Thymus (tissue), 11 donors: ENCODE measurements around the gene ATXN1. TPM values are rescaled to one million over a fixed set of nuclear protein-coding genes. Genes with fewer than 3 reads are reported as not detected.

ENCODE experiments used
- DNase-seq, 9 donors: peaks; one replicate each; pipeline ENCODE4 v3.0.0-alpha.2; 2013; ENCODE audit warnings: low spot score in 9 of 9, low read depth in 6 of 9, missing footprints in 1 of 9
- H3K27ac ChIP-seq, 2 donors: one replicate each; pipeline ENCODE4 v1.5.1; 2013; ENCODE audit warnings: control low read depth in 1 of 2, low read depth in 1 of 2, low read length in 1 of 2, mild to moderate bottlenecking in 1 of 2, moderate library complexity in 1 of 2
- H3K27me3 ChIP-seq, 2 donors: one replicate each; pipeline ENCODE4 v1.5.1; 2013; ENCODE audit warnings: low read length in 1 of 2; ENCODE audit not compliant: control insufficient read depth in 2 of 2, insufficient read depth in 1 of 2
- H3K36me3 ChIP-seq, 2 donors: one replicate each; pipeline ENCODE4 v1.5.1; 2013; ENCODE audit warnings: low read length in 1 of 2, mild to moderate bottlenecking in 1 of 2, moderate library complexity in 1 of 2; ENCODE audit not compliant: control insufficient read depth in 2 of 2, insufficient read depth in 2 of 2
- H3K4me1 ChIP-seq, 2 donors: one replicate each; pipeline ENCODE4 v1.5.1; 2013; ENCODE audit warnings: low read length in 2 of 2; ENCODE audit not compliant: control insufficient read depth in 2 of 2, insufficient read depth in 2 of 2
- H3K4me3 ChIP-seq, 2 donors: one replicate each; pipeline ENCODE4 v1.5.1; 2013; ENCODE audit warnings: low read length in 2 of 2, control low read depth in 1 of 2, mild to moderate bottlenecking in 1 of 2
- H3K9me3 ChIP-seq, 2 donors: one replicate each; pipeline ENCODE4 v1.5.1; 2013; ENCODE audit warnings: low read length in 1 of 2, mild to moderate bottlenecking in 1 of 2; ENCODE audit not compliant: control insufficient read depth in 2 of 2, insufficient read depth in 1 of 2
- WGBS: extraction: QIAGEN DNeasy Blood & Tissue Kit; methylation state at CpG from one replicate; pipeline ENCODE4 v1.1.7; 2013; 5-methylcytosine and 5-hydroxymethylcytosine counted together
- polyA plus RNA-seq: library from polyadenylated mRNA; stranded (reverse); fragments of 200-250 nt; gene quantifications from one replicate; pipeline ENCODE4 v1.2.3, GENCODE V29; 2013
- total RNA-seq: library from RNA; stranded (reverse); fragments of 120-200 nt; gene quantifications from one replicate; pipeline ENCODE4 v1.2.4, GENCODE V29; 2013
- donor health status: healthy.

Gene ATXN1
- total and polyA plus RNA-seq, 2 donors: 6.8 to 7.1 TPM

GRCh38 chr6:16669227-16669626 lies 92.0 kb downstream of the ATXN1 start:
- Histone ChIP-seq H3K27me3 (no peaks in the 10 kb centered on the region), H3K4me3 (no peak overlapping the region), H3K36me3 (no peaks in the 10 kb centered on the region), H3K9me3 (no peaks in the 10 kb centered on the region), H3K27ac (no peak overlapping the region), H3K4me1 (peaks cover 4 to 6% of the 10 kb centered on the region in 2 donors)
- WGBS: 35% methylated on average over 3 of the region's 3 CpGs
- peak in 4 of 9 donors; percentile 23 to 63 (median 30) for DNase-seq

- no peaks in the 10 kb centered on the region for H3K27me3 ChIP-seq
- DNase-seq: no peak
- no peaks in the 10 kb centered on the region for H3K36me3 ChIP-seq
- H3K9me3 ChIP-seq: no peaks in the 10 kb centered on the region
- H3K4me3 ChIP-seq: no peak overlapping the region
- 97% methylated on average over 4 of the region's 4 CpGs for WGBS
- H3K4me1 ChIP-seq: peaks cover 4 to 6% of the 10 kb centered on the region in 2 donors
- no peak overlapping the region for H3K27ac ChIP-seq
These were observed 93.8 kb downstream of the ATXN1 start for GRCh38 chr6:16667509-16667908.

- no peaks in the 10 kb centered on the region for H3K36me3 ChIP-seq
- H3K4me1 ChIP-seq: peaks cover 4 to 6% of the 10 kb centered on the region in 2 donors
- no peak for DNase-seq
- no peak overlapping the region for H3K4me3 ChIP-seq
- peaks cover 0 to 4% of the 10 kb centered on the region in 2 donors for H3K9me3 ChIP-seq
- H3K27ac ChIP-seq: no peak overlapping the region
- 95% methylated on average over 2 of the region's 2 CpGs for WGBS
- no peaks in the 10 kb centered on the region for H3K27me3 ChIP-seq
These were observed 95.3 kb downstream of the ATXN1 start for GRCh38 chr6:16665992-16666391.

- Histone ChIP-seq H3K36me3 (no peaks in the 10 kb centered on the region), H3K4me1 (peaks cover 4 to 6% of the 10 kb centered on the region in 2 donors), H3K4me3 (no peak overlapping the region), H3K27me3 (no peaks in the 10 kb centered on the region), H3K27ac (no peak overlapping the region), H3K9me3 (peaks cover 0 to 4% of the 10 kb centered on the region in 2 donors)
- 99% methylated on average over 1 of the region's 1 CpG for WGBS
- no peak for DNase-seq
These were observed 96.1 kb downstream of the ATXN1 start for GRCh38 chr6:16665182-16665581.

GRCh38 chr6:16663901-16664300 lies 97.4 kb downstream of the ATXN1 start:
- H3K9me3 ChIP-seq: peaks cover 0 to 4% of the 10 kb centered on the region in 2 donors
- no peaks in the 10 kb centered on the region for H3K36me3 ChIP-seq
- DNase-seq: no peak
- H3K4me1 ChIP-seq: peaks cover 0 to 2% of the 10 kb centered on the region in 2 donors
- H3K27me3 ChIP-seq: no peaks in the 10 kb centered on the region
- no peak overlapping the region for H3K27ac ChIP-seq
- WGBS: 96% methylated on average over 1 of the region's 1 CpG
- H3K4me3 ChIP-seq: no peak overlapping the region

- H3K27me3 ChIP-seq: no peaks in the 10 kb centered on the region
- no peaks in the 10 kb centered on the region for H3K36me3 ChIP-seq
- DNase-seq: no peak
- no peak overlapping the region for H3K27ac ChIP-seq
- peaks cover 2 to 8% of the 10 kb centered on the region in 2 donors for H3K4me1 ChIP-seq
- no peak overlapping the region for H3K4me3 ChIP-seq
- 62% methylated on average over 1 of the region's 1 CpG for WGBS
- H3K9me3 ChIP-seq: peaks cover 0 to 4% of the 10 kb centered on the region in 2 donors
These were observed 101.1 kb downstream of the ATXN1 start for GRCh38 chr6:16660157-16660497.

- Histone ChIP-seq H3K36me3 (no peaks in the 10 kb centered on the region), H3K27ac (no peak overlapping the region)
- WGBS: 71% methylated on average over 6 of the region's 6 CpGs
These were observed 101.6 kb downstream of the ATXN1 start for GRCh38 chr6:16659466-16660156.

GRCh38 chr6:16658348-16659034 lies 102.8 kb downstream of the ATXN1 start:
- peaks cover 2 to 8% of the 10 kb centered on the region in 2 donors for H3K4me1 ChIP-seq
- no peaks in the 10 kb centered on the region for H3K36me3 ChIP-seq
- WGBS: 90% methylated on average over 5 of the region's 5 CpGs
- peaks cover 0 to 4% of the 10 kb centered on the region in 2 donors for H3K9me3 ChIP-seq
- no peak overlapping the region for H3K4me3 ChIP-seq
- no peak overlapping the region for H3K27ac ChIP-seq
- DNase-seq: no peak
- no peaks in the 10 kb centered on the region for H3K27me3 ChIP-seq

More at GRCh38 chr6:16659466-16660156, 101.6 kb downstream of the ATXN1 start:
- H3K4me3 ChIP-seq: no peak overlapping the region
- DNase-seq: no peak
- peaks cover 2 to 8% of the 10 kb centered on the region in 2 donors for H3K4me1 ChIP-seq
- no peaks in the 10 kb centered on the region for H3K27me3 ChIP-seq
- H3K9me3 ChIP-seq: peaks cover 0 to 4% of the 10 kb centered on the region in 2 donors

- no peak overlapping the region for H3K27ac ChIP-seq
- no peaks in the 10 kb centered on the region for H3K36me3 ChIP-seq
These were observed 103.5 kb downstream of the ATXN1 start for GRCh38 chr6:16657768-16658167.

More at GRCh38 chr6:16657768-16658167, 103.5 kb downstream of the ATXN1 start:
- 90% methylated on average over 1 of the region's 1 CpG for WGBS
- Histone ChIP-seq H3K9me3 (peaks cover 0 to 4% of the 10 kb centered on the region in 2 donors), H3K4me3 (no peak overlapping the region), H3K27me3 (no peaks in the 10 kb centered on the region), H3K4me1 (peaks cover 2 to 15% of the 10 kb centered on the region in 2 donors)
- peak in 1 of 9 donors; percentile 39 for DNase-seq
